Activated naive CD8-positive, alpha-beta T cell treated with anti-CD3 and anti-CD28 coated beads, Interleukin-2, amount 10 ng/mL, durations not matched to agents 7 days and 5 days (primary cell): ENCODE data around the gene CFAP65. TPM values are rescaled to one million over a fixed set of nuclear protein-coding genes. Genes with fewer than 3 reads are reported as not detected.
A peak's percentile ranks its signal among the peaks of the same experiment; 100 is the strongest.

Experiments
- ATAC-seq: fragments of 150-1000 bp; cut with Tn5 transposase; one replicate; pipeline ENCODE4 v1.10.0; 2021; ENCODE audit warnings: low read depth, moderate library complexity
- POLR2A ChIA-PET: fragments of 350-600 bp; sonication (Branson Sonifier 250); formaldehyde crosslinking; loops from one replicate; lab custom pipeline; 2021; ENCODE audit warnings: antibody characterized with exemption; lab: Charles Lee
- DNase-seq: peaks from one replicate; pipeline ENCODE4 v3.0.0; 2021
- H3K27ac Mint-ChIP-seq: one replicate; pipeline ENCODE4 v1.8.0; 2022; ENCODE audit warnings: mild to moderate bottlenecking, mixed read lengths
- H3K27me3 Mint-ChIP-seq: one replicate; pipeline ENCODE4 v1.8.0; 2022; ENCODE audit warnings: mild to moderate bottlenecking, moderate library complexity, mixed read lengths
- H3K36me3 Mint-ChIP-seq: one replicate; pipeline ENCODE4 v1.8.0; 2021; ENCODE audit warnings: mild to moderate bottlenecking, mixed read lengths
- H3K4me1 Mint-ChIP-seq: one replicate; pipeline ENCODE4 v1.8.0; 2021; ENCODE audit warnings: mixed read lengths
- H3K4me3 Mint-ChIP-seq: one replicate; pipeline ENCODE4 v1.8.0; 2022; ENCODE audit warnings: mild to moderate bottlenecking, moderate library complexity, mixed read lengths
- H3K9me3 Mint-ChIP-seq: one replicate; pipeline ENCODE4 v1.8.0; 2021; ENCODE audit warnings: mixed read lengths
- total RNA-seq, 2 experiments: library from RNA; stranded (reverse); gene quantifications; one replicate each; pipeline ENCODE4 v1.2.3, GENCODE V29; 2021

Gene CFAP65
- total RNA-seq, 2 experiments from 2014 or later: not detected

GRCh38 chr2:218982586-218983262 lies 58.6 kb downstream of the CFAP65 start:
- peaks cover 70% of the 10 kb centered on the region for H3K27me3 Mint-ChIP-seq
- peaks cover 1% of the 10 kb centered on the region for H3K36me3 Mint-ChIP-seq
- ATAC-seq: no peak
- no peak overlapping the region for H3K27ac Mint-ChIP-seq
- no peak for DNase-seq
- H3K4me1 Mint-ChIP-seq: peaks cover 13% of the 10 kb centered on the region
- H3K4me3 Mint-ChIP-seq: peak overlapping the region; percentile 37
- POLR2A ChIA-PET: no interaction called here
- H3K9me3 Mint-ChIP-seq: no peaks in the 10 kb centered on the region

GRCh38 chr2:218981881-218982585 lies 59.3 kb downstream of the CFAP65 start:
- peaks cover 67% of the 10 kb centered on the region for H3K27me3 Mint-ChIP-seq
- no peaks in the 10 kb centered on the region for H3K9me3 Mint-ChIP-seq
- POLR2A ChIA-PET: no interaction called here
- H3K4me1 Mint-ChIP-seq: peaks cover 13% of the 10 kb centered on the region
- DNase-seq (peak; percentile 51), ATAC-seq (no peak)
- H3K36me3 Mint-ChIP-seq: peaks cover 1% of the 10 kb centered on the region
- peak overlapping the region; percentile 37 for H3K4me3 Mint-ChIP-seq
- H3K27ac Mint-ChIP-seq: no peak overlapping the region

- DNase-seq (peak; percentile 53), ATAC-seq (no peak)
- H3K27ac Mint-ChIP-seq: peak overlapping the region; percentile 48
- H3K36me3 Mint-ChIP-seq: peaks cover 1% of the 10 kb centered on the region
- peaks cover 67% of the 10 kb centered on the region for H3K27me3 Mint-ChIP-seq
- POLR2A ChIA-PET: no interaction called here
- H3K4me1 Mint-ChIP-seq: peaks cover 13% of the 10 kb centered on the region
- no peaks in the 10 kb centered on the region for H3K9me3 Mint-ChIP-seq
- peak overlapping the region; percentile 68 for H3K4me3 Mint-ChIP-seq
These were observed 59.9 kb downstream of the CFAP65 start for GRCh38 chr2:218981390-218981880.

- H3K9me3 Mint-ChIP-seq: no peaks in the 10 kb centered on the region
- peaks cover 13% of the 10 kb centered on the region for H3K4me1 Mint-ChIP-seq
- POLR2A ChIA-PET: no interaction called here
- H3K27me3 Mint-ChIP-seq: peaks cover 67% of the 10 kb centered on the region
- H3K4me3 Mint-ChIP-seq: peak overlapping the region; percentile 68
- ATAC-seq (no peak), DNase-seq (no peak)
- peak overlapping the region; percentile 48 for H3K27ac Mint-ChIP-seq
- peaks cover 1% of the 10 kb centered on the region for H3K36me3 Mint-ChIP-seq
These were observed 60.5 kb downstream of the CFAP65 start for GRCh38 chr2:218980735-218981389.

GRCh38 chr2:218979846-218980734 lies 61.2 kb downstream of the CFAP65 start:
- Mint-ChIP-seq H3K27me3 (peaks cover 69% of the 10 kb centered on the region), H3K4me1 (peaks cover 13% of the 10 kb centered on the region), H3K4me3 (peak overlapping the region; percentile 66), H3K36me3 (peaks cover 1% of the 10 kb centered on the region), H3K9me3 (no peaks in the 10 kb centered on the region), H3K27ac (peak overlapping the region; percentile 61)
- POLR2A ChIA-PET: interaction anchor here (1.0 kb wide), 1 partner anchor 15 kb away, joined by 4 read pairs; no protein-coding TSS in a partner anchor
- peak; percentile 90 for ATAC-seq
- peak; percentile 90 for DNase-seq

GRCh38 chr2:218975060-218975777 lies 66.1 kb downstream of the CFAP65 start:
- Mint-ChIP-seq H3K36me3 (peaks cover 1% of the 10 kb centered on the region), H3K27ac (no peak overlapping the region), H3K9me3 (no peaks in the 10 kb centered on the region), H3K4me1 (peaks cover 3% of the 10 kb centered on the region), H3K27me3 (peaks cover 63% of the 10 kb centered on the region), H3K4me3 (no peak overlapping the region)
- DNase-seq: no peak
- POLR2A ChIA-PET: interaction anchor here (0.7 kb wide), 1 partner anchor 356 kb away, joined by 3 read pairs; no protein-coding TSS in a partner anchor
- no peak for ATAC-seq

DNA sequence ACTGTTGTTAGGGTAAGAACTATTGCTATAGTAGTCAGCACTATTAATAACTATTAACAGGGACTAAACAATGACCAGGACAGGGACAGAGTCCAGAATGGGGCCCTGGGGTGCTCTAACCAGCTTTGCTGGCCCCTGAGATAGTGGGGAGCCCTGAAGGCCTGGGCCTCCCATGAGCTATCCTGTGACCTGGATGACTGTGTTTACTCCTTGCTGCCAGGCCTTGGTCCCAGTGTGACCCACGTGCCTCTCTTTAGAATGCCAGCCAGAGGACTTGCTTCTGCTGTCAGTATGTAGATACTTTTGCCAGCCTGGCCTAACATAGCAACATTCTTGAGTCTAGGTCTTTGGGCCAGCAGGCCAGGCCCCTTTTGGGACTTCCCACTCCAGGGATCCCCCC lies 70.4 kb downstream of the CFAP65 start:
- Mint-ChIP-seq H3K4me3 (no peak overlapping the region), H3K27ac (no peak overlapping the region), H3K4me1 (no peaks in the 10 kb centered on the region), H3K36me3 (no peaks in the 10 kb centered on the region), H3K9me3 (no peaks in the 10 kb centered on the region), H3K27me3 (peaks cover 73% of the 10 kb centered on the region)
- no peak for DNase-seq
- no peak for ATAC-seq
- POLR2A ChIA-PET: no interaction called here

GRCh38 chr2:218964041-218964771 lies 77.1 kb downstream of the CFAP65 start:
- Mint-ChIP-seq H3K4me1 (peaks cover 3% of the 10 kb centered on the region), H3K27me3 (peaks cover 75% of the 10 kb centered on the region), H3K36me3 (no peaks in the 10 kb centered on the region), H3K9me3 (no peaks in the 10 kb centered on the region), H3K4me3 (no peak overlapping the region), H3K27ac (no peak overlapping the region)
- ATAC-seq (no peak), DNase-seq (no peak)
- POLR2A ChIA-PET: no interaction called here

- H3K36me3 Mint-ChIP-seq: no peaks in the 10 kb centered on the region
- H3K4me3 Mint-ChIP-seq: no peak overlapping the region
- ATAC-seq (no peak), DNase-seq (no peak)
- no peaks in the 10 kb centered on the region for H3K9me3 Mint-ChIP-seq
- H3K4me1 Mint-ChIP-seq: peaks cover 5% of the 10 kb centered on the region
- no peak overlapping the region for H3K27ac Mint-ChIP-seq
- POLR2A ChIA-PET: no interaction called here
- H3K27me3 Mint-ChIP-seq: peaks cover 75% of the 10 kb centered on the region
These were observed 77.7 kb downstream of the CFAP65 start for GRCh38 chr2:218963601-218964000.

DNA sequence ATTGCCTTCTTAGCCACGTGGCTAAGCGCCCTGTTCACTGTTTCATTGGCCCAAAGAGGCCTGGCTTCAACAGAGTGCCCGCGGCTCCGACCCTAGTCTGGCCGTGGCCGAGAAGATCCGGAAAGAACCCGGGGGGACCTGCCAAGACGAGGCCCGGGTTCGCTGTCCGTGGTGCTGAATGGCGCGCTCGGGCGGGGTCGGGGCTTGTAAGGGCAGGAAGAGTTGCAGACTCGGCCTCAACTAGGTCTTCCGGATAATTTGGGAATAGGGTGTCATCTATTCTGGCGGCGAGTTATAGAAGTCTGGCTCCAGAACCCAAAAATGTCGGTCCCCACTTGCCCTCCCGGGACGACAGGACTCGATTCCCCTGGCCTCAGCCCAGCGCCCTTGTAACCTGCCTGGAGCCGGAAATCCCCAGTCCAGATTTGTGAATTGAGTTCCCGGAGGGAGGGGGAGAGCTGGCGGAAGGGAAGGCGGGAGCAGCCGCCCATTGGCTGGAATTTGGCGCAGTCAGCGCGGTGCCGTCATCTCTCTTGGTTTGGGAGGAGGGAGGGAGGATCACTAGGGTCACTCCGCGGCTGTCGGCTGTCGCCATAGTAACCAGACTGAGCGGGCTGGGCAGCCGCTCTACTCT lies 78.3 kb downstream of the CFAP65 start:
- POLR2A ChIA-PET: no interaction called here
- DNase-seq (peak; percentile 86), ATAC-seq (no peak)
- Mint-ChIP-seq H3K9me3 (no peaks in the 10 kb centered on the region), H3K27ac (no peak overlapping the region), H3K36me3 (no peaks in the 10 kb centered on the region), H3K27me3 (peaks cover 76% of the 10 kb centered on the region), H3K4me1 (peaks cover 5% of the 10 kb centered on the region), H3K4me3 (no peak overlapping the region)

DNA sequence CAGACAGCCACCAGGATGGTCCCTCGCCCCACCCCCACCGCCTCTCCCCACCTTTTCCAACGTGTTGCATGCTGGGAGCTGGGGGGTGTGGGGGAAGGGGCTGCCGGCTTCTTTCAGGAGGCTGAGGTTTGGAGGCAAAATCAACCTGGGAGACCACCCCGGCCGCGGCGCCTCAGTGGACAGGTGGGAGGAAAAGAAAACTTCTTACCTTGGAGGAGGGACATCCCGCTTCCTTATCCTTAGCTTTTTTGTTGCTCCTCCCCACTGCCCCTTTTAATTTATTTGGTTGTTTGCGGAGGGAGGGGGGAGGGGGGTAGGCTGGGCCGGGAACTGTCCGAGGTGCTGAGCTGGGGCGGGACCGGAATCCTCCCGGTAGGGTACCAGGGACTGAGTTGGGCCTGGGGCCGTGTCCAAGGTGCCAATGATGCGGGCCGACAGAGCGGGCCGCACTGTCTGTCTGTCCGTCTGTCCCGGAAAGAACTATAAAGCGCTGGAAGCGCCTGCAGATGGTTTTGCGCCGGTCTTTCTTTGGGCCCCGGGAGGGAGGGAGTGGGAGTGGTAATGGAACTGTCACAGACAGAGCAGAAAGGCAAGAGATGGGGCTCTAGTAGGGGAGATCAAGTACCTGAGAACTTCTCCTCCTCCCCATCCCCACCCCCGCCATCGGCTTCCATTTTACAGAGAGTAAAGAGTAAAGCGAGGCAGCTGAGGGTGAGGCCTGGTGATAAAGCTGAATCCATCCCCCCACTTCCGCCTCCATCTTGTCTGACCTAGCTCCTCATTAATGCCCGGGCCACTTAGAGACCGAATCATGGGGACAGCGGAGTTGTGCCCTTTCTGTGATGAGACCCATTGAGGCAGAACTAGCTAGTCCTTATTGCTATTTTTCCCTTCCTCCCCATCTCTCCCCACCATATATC lies 79.4 kb downstream of the CFAP65 start:
- DNase-seq (peak; percentile 59), ATAC-seq (no peak)

More for the DNA sequence above, 79.4 kb downstream of the CFAP65 start:
- no peak overlapping the region for H3K4me3 Mint-ChIP-seq
- no peaks in the 10 kb centered on the region for H3K9me3 Mint-ChIP-seq
- peaks cover 5% of the 10 kb centered on the region for H3K4me1 Mint-ChIP-seq
- no peaks in the 10 kb centered on the region for H3K36me3 Mint-ChIP-seq
- H3K27ac Mint-ChIP-seq: no peak overlapping the region
- POLR2A ChIA-PET: no interaction called here
- peaks cover 78% of the 10 kb centered on the region for H3K27me3 Mint-ChIP-seq
